Esophagus squamous epithelium (tissue), 4 donors: Measurements from ENCODE around the gene POMGNT2.

Experiments used
- CTCF ChIP-seq, 6 experiments: fragments of 450-650 bp in 4 of 6; fragments of 200-600 bp in 2 of 6; sonication (generic) in 2 of 6; IDR thresholded peaks; one replicate each; pipeline ENCODE4 v1.5.1; 2016 to 2019; ENCODE audit warnings: antibody characterized with exemption in 6 of 6, mild to moderate bottlenecking in 4 of 6, moderate library complexity in 4 of 6
- POLR2A ChIP-seq, 4 donors: fragments of 450-650 bp; IDR thresholded peaks; one replicate each; pipeline ENCODE4 v1.6.1; 2017; ENCODE audit warnings: antibody characterized with exemption in 4 of 4, mild to moderate bottlenecking in 4 of 4, moderate library complexity in 3 of 4

GRCh38 chr3:43054754-43055153 is 51.1 kb downstream of the POMGNT2 start:
- TF ChIP-seq CTCF (IDR thresholded peaks at IDR 0.05) (no peak), POLR2A (IDR thresholded peaks at IDR 0.05) (no peak)
